Measurements from ENCODE around the gene FOXL3. TPM values are rescaled to one million over a fixed set of nuclear protein-coding genes. Genes with fewer than 3 reads are reported as not detected.

The FOXL3 gene
- total and polyA plus RNA-seq, 4 donors: not detected

- Histone ChIP-seq H3K4me1 (ENCODE audit: control insufficient read depth in 5 of 5, insufficient read depth in 5 of 5, low read length in 5 of 5) (no peaks in the 10 kb centered on the region), H3K27me3 (ENCODE audit: control insufficient read depth in 3 of 3, insufficient read depth in 3 of 3, low read length in 2 of 3) (peaks cover 3 to 18% (median 16%) of the 10 kb centered on the region in 3 donors), H3K9me3 (ENCODE audit: control insufficient read depth in 4 of 4, insufficient read depth in 3 of 4, low read length in 3 of 4) (no peaks in the 10 kb centered on the region), H3K4me3 (no peak overlapping the region), H3K36me3 (ENCODE audit: control insufficient read depth in 4 of 4, insufficient read depth in 4 of 4, low read length in 4 of 4) (no peaks in the 10 kb centered on the region), H3K27ac (ENCODE audit: low read depth in 1 of 2, low read length in 1 of 2) (no peak overlapping the region), H3K9ac (ENCODE audit: insufficient read depth in 1 of 2, low read length in 2 of 2) (no peak overlapping the region)
- TF ChIP-seq CTCF (IDR thresholded peaks at IDR 0.05; ENCODE audit: control extremely low read depth, extremely low read depth): no peak
- no peak for ATAC-seq (ENCODE audit: insufficient read depth, low FRiP score)
- WGBS, 2 donors: 85 to 89% methylated on average over 24 of the region's 24 CpGs
- no peak for DNase-seq
Observed at GRCh38 chr7:297611-298374, 7.8 kb downstream of the FOXL3 start.

GRCh38 chr7:298375-298702 lies 8.4 kb downstream of the FOXL3 start:
- TF ChIP-seq CTCF (IDR thresholded peaks at IDR 0.05; ENCODE audit: control extremely low read depth, extremely low read depth): no peak
- no peaks in the 10 kb centered on the region for H3K9me3 ChIP-seq (ENCODE audit: control insufficient read depth in 4 of 4, insufficient read depth in 3 of 4, low read length in 3 of 4)
- no peak overlapping the region for H3K9ac ChIP-seq (ENCODE audit: insufficient read depth in 1 of 2, low read length in 2 of 2)
- H3K4me3 ChIP-seq: no peak overlapping the region
- H3K27me3 ChIP-seq (ENCODE audit: control insufficient read depth in 3 of 3, insufficient read depth in 3 of 3, low read length in 2 of 3): peaks cover 3 to 13% (median 11%) of the 10 kb centered on the region in 3 donors
- no peaks in the 10 kb centered on the region for H3K36me3 ChIP-seq (ENCODE audit: control insufficient read depth in 4 of 4, insufficient read depth in 4 of 4, low read length in 4 of 4)
- ATAC-seq (ENCODE audit: insufficient read depth, low FRiP score) (no peak), DNase-seq (no peak)
- H3K4me1 ChIP-seq (ENCODE audit: control insufficient read depth in 5 of 5, insufficient read depth in 5 of 5, low read length in 5 of 5): no peaks in the 10 kb centered on the region
- no peak overlapping the region for H3K27ac ChIP-seq (ENCODE audit: low read depth in 1 of 2, low read length in 1 of 2)
- 77 to 83% methylated on average over 15 of the region's 15 CpGs for WGBS, 2 donors

GRCh38 chr7:298743-299142 lies 8.8 kb downstream of the FOXL3 start:
- TF ChIP-seq CTCF (IDR thresholded peaks at IDR 0.05; ENCODE audit: control extremely low read depth, extremely low read depth): no peak
- Histone ChIP-seq H3K4me1 (ENCODE audit: control insufficient read depth in 5 of 5, insufficient read depth in 5 of 5, low read length in 5 of 5) (no peaks in the 10 kb centered on the region), H3K9ac (ENCODE audit: insufficient read depth in 1 of 2, low read length in 2 of 2) (no peak overlapping the region), H3K27ac (ENCODE audit: low read depth in 1 of 2, low read length in 1 of 2) (no peak overlapping the region), H3K27me3 (ENCODE audit: control insufficient read depth in 3 of 3, insufficient read depth in 3 of 3, low read length in 2 of 3) (peaks cover 3 to 9% (median 8%) of the 10 kb centered on the region in 3 donors), H3K4me3 (no peak overlapping the region), H3K9me3 (ENCODE audit: control insufficient read depth in 4 of 4, insufficient read depth in 3 of 4, low read length in 3 of 4) (no peaks in the 10 kb centered on the region), H3K36me3 (ENCODE audit: control insufficient read depth in 4 of 4, insufficient read depth in 4 of 4, low read length in 4 of 4) (no peaks in the 10 kb centered on the region)
- ATAC-seq (ENCODE audit: insufficient read depth, low FRiP score) (no peak), DNase-seq (no peak)
- 73 to 76% methylated on average over 13 of the region's 13 CpGs for WGBS, 2 donors

GRCh38 chr7:299169-299568 lies 9.2 kb downstream of the FOXL3 start:
- Histone ChIP-seq H3K27ac (ENCODE audit: low read depth in 1 of 2, low read length in 1 of 2) (no peak overlapping the region), H3K4me3 (no peak overlapping the region), H3K4me1 (ENCODE audit: control insufficient read depth in 5 of 5, insufficient read depth in 5 of 5, low read length in 5 of 5) (no peaks in the 10 kb centered on the region), H3K27me3 (ENCODE audit: control insufficient read depth in 3 of 3, insufficient read depth in 3 of 3, low read length in 2 of 3) (peaks cover 3 to 7% (median 4%) of the 10 kb centered on the region in 3 donors), H3K36me3 (ENCODE audit: control insufficient read depth in 4 of 4, insufficient read depth in 4 of 4, low read length in 4 of 4) (no peaks in the 10 kb centered on the region), H3K9me3 (ENCODE audit: control insufficient read depth in 4 of 4, insufficient read depth in 3 of 4, low read length in 3 of 4) (no peaks in the 10 kb centered on the region), H3K9ac (ENCODE audit: insufficient read depth in 1 of 2, low read length in 2 of 2) (no peak overlapping the region)
- ATAC-seq (ENCODE audit: insufficient read depth, low FRiP score): no peak
- no peak for DNase-seq
- WGBS, 2 donors: 92 to 93% methylated on average over 15 of the region's 15 CpGs
- TF ChIP-seq CTCF (IDR thresholded peaks at IDR 0.05; ENCODE audit: control extremely low read depth, extremely low read depth): no peak
